H1 (cell line): ENCODE data around the gene MC5R. TPM values are rescaled to one million over a fixed set of nuclear protein-coding genes. Genes with fewer than 3 reads are reported as not detected.

ENCODE experiments used
- NRF1 ChIP-seq: IDR thresholded peaks from 2 replicates; pipeline ENCODE4 v1.6.1; 2011; ENCODE audit warnings: mild to moderate bottlenecking, low read depth, low read length, improper control_type of control experiment
- polyA plus RNA-seq, 7 experiments: library from polyadenylated mRNA; depleted of rRNA in 3 of 7; stranded (reverse) in 5 of 7; unstranded in 2 of 7; fragments of >200 nt in 5 of 7; fragments of 200-250 nt in 2 of 7; gene quantifications; 1 replicate in 5 of 7; 2 replicates in 1 of 7; 4 replicates in 1 of 7; pipeline versions ENCODE4 v1.2.1 to v1.2.3, GENCODE V29; 2011 to 2013; ENCODE audit warnings: missing spikeins in 2 of 7, mixed read lengths in 2 of 7
- total RNA-seq: library from RNA; stranded (reverse); fragmentation: NEBNext Ultra II Directional; extraction: Animal tissue kit (Norgen Biotek cat#: 25700); gene quantifications from 2 replicates; pipeline ENCODE4 v1.2.1, GENCODE V29; 2021

Gene MC5R
- total and polyA plus RNA-seq, 2 of the 8 experiments (the other 6 are each of a cell fraction or from before 2014, with no cell fraction given) = 0.37 to 1.4 TPM

DNA sequence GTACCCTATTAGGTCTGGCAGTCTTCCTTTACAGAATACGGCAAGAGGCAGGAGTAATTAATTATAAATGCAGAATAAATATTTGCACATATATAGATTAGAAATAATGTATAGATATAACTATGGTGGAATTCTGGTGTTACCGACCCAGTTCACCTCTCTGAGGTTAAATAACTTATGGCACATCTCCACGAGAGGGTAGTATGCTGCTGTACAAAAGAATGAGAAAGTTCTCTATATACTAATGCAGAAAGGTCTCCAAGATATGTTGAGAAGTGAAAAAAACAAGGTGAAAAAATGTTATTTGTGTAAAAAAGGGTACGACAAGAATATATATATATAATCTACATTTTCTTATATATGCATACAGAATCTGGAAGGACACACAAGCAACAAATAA lies 50.6 kb downstream of the MC5R start (continued):
- TF ChIP-seq NRF1 = no peak

Other genes starting within 250 kb of the MC5R start
- 25.4 and 27.2 TPM in 2 replicates for gene FAM210A, start 97.6 kb upstream of the MC5R start, total RNA-seq
- gene FAM210A, start 97.6 kb upstream of the MC5R start, polyA plus RNA-seq (2011; rRNA removed) = 7.9 and 8.2 TPM in 2 replicates
- gene RNMT, start 97.5 kb upstream of the MC5R start, total RNA-seq = 59.6 and 63.5 TPM in 2 replicates
- 16.9 and 25.3 TPM in 2 replicates for gene RNMT, start 97.5 kb upstream of the MC5R start, polyA plus RNA-seq (2011; rRNA removed)
- not detected in 2 replicates for gene MC2R, start 91.4 kb downstream of the MC5R start, total RNA-seq
- gene MC2R, start 91.4 kb downstream of the MC5R start, polyA plus RNA-seq (2011; rRNA removed) = not detected in 2 replicates